HEK293T (cell line): Measurements from ENCODE around the gene OR2T2.

ENCODE experiments used
- BHLHE40 ChIP-seq: fragments of 450-650 bp; IDR thresholded peaks from 2 replicates; pipeline ENCODE4 v1.6.1; 2016; ENCODE audit warnings: mild to moderate bottlenecking, moderate library complexity, borderline replicate concordance
- ELF4 ChIP-seq: fragments of 450-650 bp; IDR thresholded peaks from 2 replicates; pipeline ENCODE4 v1.6.1; 2017; ENCODE audit warnings: antibody characterized with exemption
- FOXA1 ChIP-seq: fragments of 450-650 bp; IDR thresholded peaks from 2 replicates; pipeline ENCODE4 v1.6.1; 2016; ENCODE audit warnings: mild to moderate bottlenecking
- FOXK2 ChIP-seq: fragments of 450-650 bp; IDR thresholded peaks from 2 replicates; pipeline ENCODE4 v1.6.1; 2016; ENCODE audit warnings: mild to moderate bottlenecking
- FOXM1 ChIP-seq: fragments of 450-650 bp; IDR thresholded peaks from 2 replicates; pipeline ENCODE4 v1.6.1; 2017; ENCODE audit warnings: mild to moderate bottlenecking, borderline replicate concordance
- L3MBTL2 ChIP-seq: fragments of 450-650 bp; conservative IDR thresholded peaks from 2 replicates; pipeline ENCODE4 v1.6.1; 2016; ENCODE audit warnings: mild to moderate bottlenecking
- NFRKB ChIP-seq: fragments of 450-650 bp; IDR thresholded peaks from 2 replicates; pipeline ENCODE4 v1.6.1; 2016; ENCODE audit warnings: mild to moderate bottlenecking, moderate library complexity
- SP1 ChIP-seq: fragments of 450-650 bp; IDR thresholded peaks from 2 replicates; pipeline ENCODE4 v1.6.1; 2017
- TARDBP ChIP-seq: fragments of 450-650 bp; IDR thresholded peaks from 2 replicates; pipeline ENCODE4 v1.6.1; 2016
- ZNF384 ChIP-seq: fragments of 450-650 bp; IDR thresholded peaks from 2 replicates; pipeline ENCODE4 v1.6.1; 2016

- TF ChIP-seq ELF4 (no peak), ZNF384 (no peak), FOXM1 (no peak), SP1 (no peak), FOXA1 (no peak), BHLHE40 (no peak), FOXK2 (no peak), NFRKB (no peak), TARDBP (no peak), L3MBTL2 (no peak)
Measured at GRCh38 chr1:248471154-248471553, 25.7 kb downstream of the OR2T2 start.
